WTC11 (cell line): ENCODE measurements around the gene NANOG. TPM values are rescaled to one million over a fixed set of nuclear protein-coding genes. Genes with fewer than 3 reads are reported as not detected.
"Not testable (repeated sequence)": the region's sequence is repeated elsewhere in the genome, so short reads cannot be mapped to it uniquely, and the experiment has no call there.

Source experiments
- ATAC-seq: fragments of 200-7000 bp; cut with Tn5 transposase; 2 replicates; pipeline ENCODE4 v1.10.0; 2021; ENCODE audit warnings: mild to moderate bottlenecking, moderate library complexity
- CTCF ChIA-PET: fragments of 300-600 bp; sonication (Branson Sonifier 250); formaldehyde crosslinking; loops from one replicate; lab custom pipeline; 2021; ENCODE audit warnings: antibody characterized with exemption; lab: Charles Lee
- POLR2A ChIA-PET: fragments of 350-600 bp; sonication (Branson Sonifier 250); formaldehyde crosslinking; loops from one replicate; lab custom pipeline; 2021; ENCODE audit warnings: antibody characterized with exemption; lab: Charles Lee
- DNase-seq: peaks from one replicate; pipeline ENCODE4 v3.0.0; 2021; ENCODE audit warnings: low spot score
- H3K27ac Mint-ChIP-seq: 2 replicates; pipeline ENCODE4 v1.8.0; 2021; ENCODE audit warnings: mixed read lengths
- H3K27me3 Mint-ChIP-seq: 2 replicates; pipeline ENCODE4 v1.8.0; 2021; ENCODE audit warnings: low read depth, mild to moderate bottlenecking, moderate library complexity, mixed read lengths
- H3K36me3 Mint-ChIP-seq: 2 replicates; pipeline ENCODE4 v1.8.0; 2021; ENCODE audit warnings: mixed read lengths
- H3K4me1 Mint-ChIP-seq: 2 replicates; pipeline ENCODE4 v1.8.0; 2022; ENCODE audit warnings: mixed read lengths
- H3K4me3 Mint-ChIP-seq: 2 replicates; pipeline ENCODE4 v1.8.0; 2021; ENCODE audit warnings: mild to moderate bottlenecking, moderate library complexity, mixed read lengths
- H3K9me3 Mint-ChIP-seq: 2 replicates; pipeline ENCODE4 v1.8.0; 2021; ENCODE audit warnings: mixed read lengths
- CTCF ChIP-seq: fragments of 200-600 bp; IDR thresholded peaks from 2 replicates; pipeline ENCODE4 v1.8.0; 2022; ENCODE audit warnings: antibody characterized with exemption
- FOXJ3 ChIP-seq: sonication (generic); formaldehyde crosslinking; IDR thresholded peaks from 2 replicates; pipeline ENCODE4 v1.9.0; 2021; ENCODE audit warnings: missing genetic modification reagents, mild to moderate bottlenecking, borderline replicate concordance
- GABPB1 ChIP-seq: sonication (generic); formaldehyde crosslinking; IDR thresholded peaks from 2 replicates; pipeline ENCODE4 v1.8.1; 2023; ENCODE audit warnings: mild to moderate bottlenecking, missing genetic modification reagents
- SP1 ChIP-seq: sonication (generic); formaldehyde crosslinking; conservative IDR thresholded peaks from 2 replicates; pipeline ENCODE4 v1.8.1; 2022; ENCODE audit warnings: missing genetic modification reagents
- TCF7 ChIP-seq: sonication (generic); formaldehyde crosslinking; IDR thresholded peaks from 2 replicates; pipeline ENCODE4 v1.8.0; 2022; ENCODE audit warnings: mild to moderate bottlenecking, low read depth, missing genetic modification reagents, moderate library complexity
- ZNF423 ChIP-seq: fragments of 250-450 bp; sonication (Bioruptor Pico); IDR thresholded peaks from 2 replicates; pipeline ENCODE4 v2.1.2; 2022; ENCODE audit warnings: mild to moderate bottlenecking, moderate library complexity
- total RNA-seq: library from RNA; stranded (reverse); gene quantifications from 3 replicates; pipeline ENCODE4 v1.2.3, GENCODE V29; 2021
- TF ChIP-seq, protein P1 (sequence below): sonication (generic); formaldehyde crosslinking; IDR thresholded peaks from 2 replicates; pipeline ENCODE4 v1.8.0; 2023; ENCODE audit warnings: mild to moderate bottlenecking, missing genetic modification reagents
- TF ChIP-seq, protein P2 (sequence below): sonication (generic); formaldehyde crosslinking; IDR thresholded peaks from 2 replicates; pipeline ENCODE4 v1.8.1; 2023; ENCODE audit warnings: mild to moderate bottlenecking, missing genetic modification reagents, moderate library complexity
- TF ChIP-seq, protein P3 (sequence below): sonication (generic); formaldehyde crosslinking; IDR thresholded peaks from 2 replicates; pipeline ENCODE4 v1.8.1; 2023; ENCODE audit warnings: mild to moderate bottlenecking, missing genetic modification reagents, moderate library complexity
- TF ChIP-seq, protein P4 (sequence below): fragments of 250-450 bp; sonication (Bioruptor Pico); IDR thresholded peaks from 2 replicates; pipeline ENCODE4 v1.9.0; 2021; ENCODE audit warnings: moderate library complexity, mild to moderate bottlenecking, inconsistent platforms, borderline replicate concordance
- TF ChIP-seq, protein P5 (sequence below): sonication (generic); formaldehyde crosslinking; IDR thresholded peaks from 2 replicates; pipeline ENCODE4 v1.8.1; 2023; ENCODE audit warnings: mild to moderate bottlenecking, missing genetic modification reagents, borderline replicate concordance

NANOG gene
- total RNA-seq, 1 experiment from 2014 or later = 387 TPM

GRCh38 chr12:7806863-7807487 lies 17.8 kb downstream of the NANOG start (continued):
- TF ChIP-seq, protein P1, sequence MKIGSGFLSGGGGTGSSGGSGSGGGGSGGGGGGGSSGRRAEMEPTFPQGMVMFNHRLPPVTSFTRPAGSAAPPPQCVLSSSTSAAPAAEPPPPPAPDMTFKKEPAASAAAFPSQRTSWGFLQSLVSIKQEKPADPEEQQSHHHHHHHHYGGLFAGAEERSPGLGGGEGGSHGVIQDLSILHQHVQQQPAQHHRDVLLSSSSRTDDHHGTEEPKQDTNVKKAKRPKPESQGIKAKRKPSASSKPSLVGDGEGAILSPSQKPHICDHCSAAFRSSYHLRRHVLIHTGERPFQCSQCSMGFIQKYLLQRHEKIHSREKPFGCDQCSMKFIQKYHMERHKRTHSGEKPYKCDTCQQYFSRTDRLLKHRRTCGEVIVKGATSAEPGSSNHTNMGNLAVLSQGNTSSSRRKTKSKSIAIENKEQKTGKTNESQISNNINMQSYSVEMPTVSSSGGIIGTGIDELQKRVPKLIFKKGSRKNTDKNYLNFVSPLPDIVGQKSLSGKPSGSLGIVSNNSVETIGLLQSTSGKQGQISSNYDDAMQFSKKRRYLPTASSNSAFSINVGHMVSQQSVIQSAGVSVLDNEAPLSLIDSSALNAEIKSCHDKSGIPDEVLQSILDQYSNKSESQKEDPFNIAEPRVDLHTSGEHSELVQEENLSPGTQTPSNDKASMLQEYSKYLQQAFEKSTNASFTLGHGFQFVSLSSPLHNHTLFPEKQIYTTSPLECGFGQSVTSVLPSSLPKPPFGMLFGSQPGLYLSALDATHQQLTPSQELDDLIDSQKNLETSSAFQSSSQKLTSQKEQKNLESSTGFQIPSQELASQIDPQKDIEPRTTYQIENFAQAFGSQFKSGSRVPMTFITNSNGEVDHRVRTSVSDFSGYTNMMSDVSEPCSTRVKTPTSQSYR (CRISPR knock-in tag) = no peak
- no peak for TF ChIP-seq GABPB1 (CRISPR knock-in tag)
- peak; percentile 84 for TF ChIP-seq CTCF
- no peak for TF ChIP-seq TCF7 (CRISPR knock-in tag)
- TF ChIP-seq, protein P2, sequence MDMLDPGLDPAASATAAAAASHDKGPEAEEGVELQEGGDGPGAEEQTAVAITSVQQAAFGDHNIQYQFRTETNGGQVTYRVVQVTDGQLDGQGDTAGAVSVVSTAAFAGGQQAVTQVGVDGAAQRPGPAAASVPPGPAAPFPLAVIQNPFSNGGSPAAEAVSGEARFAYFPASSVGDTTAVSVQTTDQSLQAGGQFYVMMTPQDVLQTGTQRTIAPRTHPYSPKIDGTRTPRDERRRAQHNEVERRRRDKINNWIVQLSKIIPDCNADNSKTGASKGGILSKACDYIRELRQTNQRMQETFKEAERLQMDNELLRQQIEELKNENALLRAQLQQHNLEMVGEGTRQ (CRISPR knock-in tag) = peak; percentile 52; the same call in 1 of the 2 replicates
- TF ChIP-seq, protein P3, sequence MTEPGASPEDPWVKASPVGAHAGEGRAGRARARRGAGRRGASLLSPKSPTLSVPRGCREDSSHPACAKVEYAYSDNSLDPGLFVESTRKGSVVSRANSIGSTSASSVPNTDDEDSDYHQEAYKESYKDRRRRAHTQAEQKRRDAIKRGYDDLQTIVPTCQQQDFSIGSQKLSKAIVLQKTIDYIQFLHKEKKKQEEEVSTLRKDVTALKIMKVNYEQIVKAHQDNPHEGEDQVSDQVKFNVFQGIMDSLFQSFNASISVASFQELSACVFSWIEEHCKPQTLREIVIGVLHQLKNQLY = no peak
- TF ChIP-seq, all 79 proteins: peak for 2

- not testable (repeated sequence) for H3K9me3 Mint-ChIP-seq, DNase-seq, H3K4me3 Mint-ChIP-seq, H3K27ac Mint-ChIP-seq, H3K27me3 Mint-ChIP-seq, H3K36me3 Mint-ChIP-seq
- POLR2A ChIA-PET = interaction anchor here (0.7 kb wide), 1 partner anchor 391 kb away, joined by 3 read pairs; no protein-coding TSS in a partner anchor
- H3K4me1 Mint-ChIP-seq = peaks cover 14% of the 10 kb centered on the region
- ATAC-seq = peak; percentile 48
- CTCF ChIA-PET = interaction anchor here (0.6 to 1.2 kb wide), 2 partner anchors 23 to 219 kb away, joined by 3 read pairs; no protein-coding TSS in a partner anchor
Measured at GRCh38 chr12:7825754-7826153, 36.6 kb downstream of the NANOG start.

DNA sequence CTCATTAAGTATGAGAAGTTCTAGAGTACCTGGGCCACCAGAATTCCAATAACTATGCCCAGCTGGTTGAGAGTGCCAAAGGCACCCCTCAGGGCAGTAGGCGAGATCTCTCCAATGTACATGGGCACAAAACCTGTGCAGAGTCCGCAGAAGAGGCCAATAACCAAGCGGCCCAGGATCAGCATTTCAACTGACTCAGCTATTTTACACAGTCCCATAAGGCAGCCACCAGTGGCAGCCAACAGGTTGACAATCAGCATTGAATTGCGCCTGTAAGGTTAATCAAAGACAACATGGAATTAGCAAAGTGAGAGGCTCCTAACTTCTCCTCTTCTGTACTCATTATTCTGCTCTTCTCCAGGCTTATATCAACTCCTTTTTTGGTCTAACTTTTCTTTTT lies 40.5 kb downstream of the NANOG start:
- H3K27me3 Mint-ChIP-seq, H3K27ac Mint-ChIP-seq, ATAC-seq, H3K4me3 Mint-ChIP-seq, POLR2A ChIA-PET, H3K9me3 Mint-ChIP-seq, H3K36me3 Mint-ChIP-seq, DNase-seq: not testable (repeated sequence)
- H3K4me1 Mint-ChIP-seq = peaks cover 30% of the 10 kb centered on the region
- CTCF ChIA-PET = interaction anchor here (3.3 kb wide), 1 partner anchor 249 kb away, joined by 18 read pairs; no protein-coding TSS in a partner anchor

DNA sequence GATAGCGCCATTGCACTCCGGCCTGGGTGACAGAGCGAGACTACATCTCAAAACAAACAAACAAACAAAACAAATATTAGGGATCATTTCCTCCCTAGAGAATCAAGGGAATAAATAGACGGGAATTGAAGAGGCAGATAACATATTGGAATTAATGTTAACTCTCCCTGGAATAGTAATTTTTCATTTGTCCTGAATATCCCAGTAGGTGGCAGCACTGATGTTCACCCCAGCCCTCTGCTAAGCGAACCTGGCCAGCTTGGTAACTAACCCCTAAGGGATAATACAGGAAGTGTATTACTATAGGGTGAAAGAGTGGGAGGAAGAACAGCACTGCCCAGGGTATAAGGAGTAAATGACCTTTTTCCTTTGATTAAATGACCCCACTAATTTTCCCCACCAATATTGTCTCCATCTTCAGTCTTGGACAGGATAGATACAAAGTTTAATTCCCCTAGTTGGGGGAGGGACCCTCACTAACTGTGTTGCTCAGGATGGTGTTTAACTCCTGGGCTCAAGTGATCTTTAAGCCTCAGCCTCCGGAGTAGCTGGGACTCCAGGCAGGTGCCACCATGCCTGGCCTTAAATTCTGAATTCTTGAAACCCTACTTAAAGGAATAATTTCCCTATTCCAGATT lies 43.0 kb downstream of the NANOG start:
- Mint-ChIP-seq H3K4me3 (no peak overlapping the region), H3K27ac (peak overlapping the region; percentile 72), H3K36me3 (0 out of 2 replicates have a peak, but pooled peaks cover 2% of the 10 kb centered on the region), H3K27me3 (no peaks in the 10 kb centered on the region), H3K9me3 (no peaks in the 10 kb centered on the region), H3K4me1 (peaks cover 30% of the 10 kb centered on the region)
- peak; percentile 34 for DNase-seq
- ChIA-PET CTCF (interaction anchor here (0.6 to 3.3 kb wide), 17 partner anchors 14 to 854 kb away, joined by 3 to 18 read pairs (median 4); no protein-coding TSS in a partner anchor), POLR2A (interaction anchor here (0.6 kb wide), 1 partner anchor 59 kb away, joined by 3 read pairs; no protein-coding TSS in a partner anchor)
- ATAC-seq = peak; percentile 98
- no peak for TF ChIP-seq FOXJ3 (CRISPR knock-in tag)
- no peak for TF ChIP-seq ZNF423 (CRISPR knock-in tag)
- TF ChIP-seq, protein P4, sequence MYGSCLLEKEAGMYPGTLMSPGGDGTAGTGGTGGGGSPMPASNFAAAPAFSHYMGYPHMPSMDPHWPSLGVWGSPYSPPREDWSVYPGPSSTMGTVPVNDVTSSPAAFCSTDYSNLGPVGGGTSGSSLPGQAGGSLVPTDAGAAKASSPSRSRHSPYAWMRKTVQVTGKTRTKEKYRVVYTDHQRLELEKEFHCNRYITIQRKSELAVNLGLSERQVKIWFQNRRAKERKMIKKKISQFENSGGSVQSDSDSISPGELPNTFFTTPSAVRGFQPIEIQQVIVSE = no peak
- TF ChIP-seq SP1 (CRISPR knock-in tag) = no peak
- TF ChIP-seq, protein P5, sequence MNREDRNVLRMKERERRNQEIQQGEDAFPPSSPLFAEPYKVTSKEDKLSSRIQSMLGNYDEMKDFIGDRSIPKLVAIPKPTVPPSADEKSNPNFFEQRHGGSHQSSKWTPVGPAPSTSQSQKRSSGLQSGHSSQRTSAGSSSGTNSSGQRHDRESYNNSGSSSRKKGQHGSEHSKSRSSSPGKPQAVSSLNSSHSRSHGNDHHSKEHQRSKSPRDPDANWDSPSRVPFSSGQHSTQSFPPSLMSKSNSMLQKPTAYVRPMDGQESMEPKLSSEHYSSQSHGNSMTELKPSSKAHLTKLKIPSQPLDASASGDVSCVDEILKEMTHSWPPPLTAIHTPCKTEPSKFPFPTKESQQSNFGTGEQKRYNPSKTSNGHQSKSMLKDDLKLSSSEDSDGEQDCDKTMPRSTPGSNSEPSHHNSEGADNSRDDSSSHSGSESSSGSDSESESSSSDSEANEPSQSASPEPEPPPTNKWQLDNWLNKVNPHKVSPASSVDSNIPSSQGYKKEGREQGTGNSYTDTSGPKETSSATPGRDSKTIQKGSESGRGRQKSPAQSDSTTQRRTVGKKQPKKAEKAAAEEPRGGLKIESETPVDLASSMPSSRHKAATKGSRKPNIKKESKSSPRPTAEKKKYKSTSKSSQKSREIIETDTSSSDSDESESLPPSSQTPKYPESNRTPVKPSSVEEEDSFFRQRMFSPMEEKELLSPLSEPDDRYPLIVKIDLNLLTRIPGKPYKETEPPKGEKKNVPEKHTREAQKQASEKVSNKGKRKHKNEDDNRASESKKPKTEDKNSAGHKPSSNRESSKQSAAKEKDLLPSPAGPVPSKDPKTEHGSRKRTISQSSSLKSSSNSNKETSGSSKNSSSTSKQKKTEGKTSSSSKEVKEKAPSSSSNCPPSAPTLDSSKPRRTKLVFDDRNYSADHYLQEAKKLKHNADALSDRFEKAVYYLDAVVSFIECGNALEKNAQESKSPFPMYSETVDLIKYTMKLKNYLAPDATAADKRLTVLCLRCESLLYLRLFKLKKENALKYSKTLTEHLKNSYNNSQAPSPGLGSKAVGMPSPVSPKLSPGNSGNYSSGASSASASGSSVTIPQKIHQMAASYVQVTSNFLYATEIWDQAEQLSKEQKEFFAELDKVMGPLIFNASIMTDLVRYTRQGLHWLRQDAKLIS = no peak
